ENCODE measurements around the gene CCL15.

The CCL15 gene

DNA sequence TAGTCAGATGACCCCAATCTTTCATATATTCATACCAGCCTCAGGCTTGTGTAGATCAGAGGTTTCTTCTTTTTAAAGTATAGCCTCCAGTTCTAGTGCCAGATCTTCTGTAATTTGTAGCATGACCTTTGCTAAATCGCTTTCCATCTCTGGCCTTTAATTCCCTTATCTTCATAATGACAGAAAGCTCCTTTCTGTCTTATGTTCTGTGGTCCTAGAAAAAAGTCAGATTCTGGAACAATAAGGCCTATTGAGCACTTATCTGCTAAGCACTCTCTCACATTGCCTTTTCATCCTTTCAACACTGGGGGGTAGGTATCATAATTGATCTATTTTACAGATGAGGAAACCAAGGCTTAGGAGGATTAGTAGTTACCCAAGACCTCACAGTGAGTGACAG, 29.3 kb downstream of the CCL15 start:
- no peak overlapping the region for H3K9ac ChIP-seq (ENCODE audit: insufficient read length)
- TF ChIP-seq FOXP2 (optimal IDR thresholded peaks at IDR 0.05; ENCODE audit: control extremely low read depth, extremely low read length, insufficient read depth): no peak
- TF ChIP-seq POLR2AphosphoS5 (IDR thresholded peaks at IDR 0.05; ENCODE audit: borderline replicate concordance, low read depth, low read length): no peak
- no peak for TF ChIP-seq EZH2 (IDR thresholded peaks at IDR 0.05)
- H3K27ac ChIP-seq: no peak overlapping the region
- H3K4me3 ChIP-seq: no peak overlapping the region
- no peaks in the 10 kb centered on the region for H3K36me3 ChIP-seq (ENCODE audit: insufficient read depth, low read length)
- no peaks in the 10 kb centered on the region for H3K9me3 ChIP-seq (ENCODE audit: low read depth, low read length)
- no peak for DNase-seq (ENCODE audit: low read depth, low spot score)

DNA sequence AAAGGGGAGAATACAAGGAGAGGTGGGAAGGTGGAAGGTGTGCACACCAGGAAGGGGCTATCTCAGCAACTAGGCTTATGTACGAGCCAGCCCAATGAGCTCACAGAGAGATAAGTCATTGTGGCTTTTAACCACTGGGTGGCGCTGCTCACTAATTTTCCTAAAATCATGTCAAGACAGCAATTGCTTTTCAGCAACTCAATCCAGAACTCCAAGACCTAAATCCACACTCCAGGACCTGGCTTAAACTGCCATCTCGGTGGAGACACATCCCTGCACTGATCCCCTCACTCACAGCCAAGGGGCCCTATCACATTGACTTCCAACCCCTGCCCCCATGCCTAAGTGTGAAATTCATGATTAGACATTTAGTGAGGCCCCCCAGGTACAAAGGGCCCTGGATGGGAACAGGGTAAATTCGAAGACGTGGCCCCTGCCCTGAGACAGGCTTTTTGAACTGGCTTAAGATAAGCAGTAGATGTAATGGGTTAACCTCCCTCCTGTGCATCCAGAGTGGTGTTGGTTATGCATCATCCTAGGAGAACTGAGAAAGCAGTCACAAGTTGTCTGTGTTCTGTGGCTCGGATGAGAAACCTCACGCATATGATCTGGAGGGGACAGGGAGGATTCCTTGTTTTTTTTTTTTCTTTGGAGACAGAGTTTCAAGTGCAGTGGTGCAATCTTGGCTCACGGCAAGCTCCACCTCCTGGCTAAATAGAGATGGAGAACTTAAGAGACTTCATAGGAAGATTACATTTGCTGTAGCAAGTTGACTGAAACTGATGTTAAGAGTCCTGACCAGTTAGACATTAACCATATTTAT, 31.6 kb downstream of the CCL15 start:
- Histone ChIP-seq H3K9ac (ENCODE audit: insufficient read length) (no peak overlapping the region), H3K9me3 (ENCODE audit: low read depth, low read length) (no peaks in the 10 kb centered on the region), H3K4me3 (no peak overlapping the region), H3K36me3 (ENCODE audit: insufficient read depth, low read length) (no peaks in the 10 kb centered on the region), H3K27ac (no peak overlapping the region)
- TF ChIP-seq EZH2 (IDR thresholded peaks at IDR 0.05) (no peak), POLR2AphosphoS5 (IDR thresholded peaks at IDR 0.05; ENCODE audit: borderline replicate concordance, low read depth, low read length) (no peak)
- peak; percentile 65 for DNase-seq (ENCODE audit: low read depth, low spot score)

DNA sequence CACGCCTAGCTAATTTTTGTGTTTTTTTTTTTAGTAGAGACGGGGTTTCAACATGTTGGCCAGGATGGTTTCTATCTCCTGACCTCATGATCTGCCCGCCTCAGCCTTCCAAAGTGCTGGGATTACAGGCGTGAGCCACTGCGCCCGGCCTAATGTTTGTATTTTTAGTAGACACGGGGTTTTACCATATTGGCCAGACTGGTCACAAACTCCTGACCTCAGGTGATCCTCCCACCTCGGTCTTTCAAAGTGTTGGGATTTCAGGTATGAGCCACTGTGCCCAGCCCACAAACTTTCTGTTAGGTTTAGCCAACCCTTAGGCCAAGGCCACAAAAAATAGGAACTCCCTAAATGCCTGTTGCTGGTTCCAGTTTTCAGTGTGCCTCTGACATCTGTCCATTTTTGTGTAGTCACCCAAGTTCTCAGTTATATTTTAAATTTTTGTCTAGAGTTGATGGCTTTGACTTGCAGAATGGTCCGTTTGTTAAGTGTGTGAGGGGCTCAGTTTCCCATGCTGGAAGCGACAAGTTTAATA, 32.8 kb downstream of the CCL15 start:
- TF ChIP-seq FOXP2 (optimal IDR thresholded peaks at IDR 0.05; ENCODE audit: control extremely low read depth, extremely low read length, insufficient read depth) (no peak), POLR2AphosphoS5 (IDR thresholded peaks at IDR 0.05; ENCODE audit: borderline replicate concordance, low read depth, low read length) (no peak), EZH2 (IDR thresholded peaks at IDR 0.05) (no peak)
- DNase-seq (ENCODE audit: low read depth, low spot score): no peak
- Histone ChIP-seq H3K4me3 (no peak overlapping the region), H3K9me3 (ENCODE audit: low read depth, low read length) (no peaks in the 10 kb centered on the region), H3K27ac (no peak overlapping the region), H3K36me3 (ENCODE audit: insufficient read depth, low read length) (no peaks in the 10 kb centered on the region), H3K9ac (ENCODE audit: insufficient read length) (no peak overlapping the region)

GRCh38 chr17:35965272-35965671, 36.1 kb downstream of the CCL15 start:
- H3K9ac ChIP-seq (ENCODE audit: insufficient read length): no peak overlapping the region
- no peak for DNase-seq (ENCODE audit: low read depth, low spot score)
- H3K4me3 ChIP-seq: no peak overlapping the region
- H3K9me3 ChIP-seq (ENCODE audit: low read depth, low read length): no peaks in the 10 kb centered on the region
- H3K36me3 ChIP-seq (ENCODE audit: insufficient read depth, low read length): no peaks in the 10 kb centered on the region
- H3K27ac ChIP-seq: no peak overlapping the region
- no peak for TF ChIP-seq FOXP2 (optimal IDR thresholded peaks at IDR 0.05; ENCODE audit: control extremely low read depth, extremely low read length, insufficient read depth)
- TF ChIP-seq EZH2 (IDR thresholded peaks at IDR 0.05): no peak
- no peak for TF ChIP-seq POLR2AphosphoS5 (IDR thresholded peaks at IDR 0.05; ENCODE audit: borderline replicate concordance, low read depth, low read length)

DNA sequence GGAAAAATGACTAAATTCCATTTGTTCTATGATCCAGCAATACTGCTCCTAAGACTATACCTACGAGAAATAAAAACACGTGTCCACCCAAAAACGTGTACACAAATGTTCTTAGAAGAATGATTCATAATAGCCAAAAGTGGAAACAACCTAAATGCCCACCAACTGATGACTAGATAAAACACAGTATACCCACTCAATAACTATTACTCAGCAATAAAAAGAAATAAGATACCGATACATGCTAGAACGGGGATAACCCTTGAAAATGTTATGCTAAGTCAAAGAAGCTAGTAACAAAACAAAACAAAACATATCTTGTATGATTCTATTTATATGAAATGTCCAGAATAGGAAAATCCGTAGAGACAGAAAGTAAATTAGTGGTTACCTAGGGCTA, 37.7 kb downstream of the CCL15 start:
- Histone ChIP-seq H3K9me3 (ENCODE audit: low read depth, low read length) (no peaks in the 10 kb centered on the region), H3K27ac (no peak overlapping the region), H3K9ac (ENCODE audit: insufficient read length) (no peak overlapping the region), H3K4me3 (no peak overlapping the region), H3K36me3 (ENCODE audit: insufficient read depth, low read length) (no peaks in the 10 kb centered on the region)
- no peak for TF ChIP-seq POLR2AphosphoS5 (IDR thresholded peaks at IDR 0.05; ENCODE audit: borderline replicate concordance, low read depth, low read length)
- TF ChIP-seq FOXP2 (optimal IDR thresholded peaks at IDR 0.05; ENCODE audit: control extremely low read depth, extremely low read length, insufficient read depth): no peak
- no peak for DNase-seq (ENCODE audit: low read depth, low spot score)

DNA sequence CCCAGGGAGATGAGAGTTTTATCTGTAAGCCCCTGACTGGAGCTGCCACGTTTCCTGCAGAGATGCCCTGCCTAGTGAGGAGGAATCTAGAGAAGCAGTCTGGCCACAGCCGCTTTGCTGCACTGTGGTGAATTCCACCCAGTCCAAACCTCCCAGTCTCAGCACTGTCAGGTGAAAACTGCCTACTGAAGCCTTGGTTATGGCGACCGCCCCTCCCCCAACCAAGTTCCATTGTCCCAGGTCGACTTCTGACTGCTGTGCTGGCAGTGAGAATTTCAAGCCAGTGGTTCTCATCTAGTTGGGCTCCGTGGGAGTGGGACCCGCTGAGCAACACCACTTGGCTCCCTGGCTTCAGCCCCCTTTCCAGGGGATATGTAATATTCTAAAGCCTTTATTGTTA, 47.6 kb downstream of the CCL15 start:
- no peaks in the 10 kb centered on the region for H3K9me3 ChIP-seq (ENCODE audit: low read depth, low read length)
- H3K4me3 ChIP-seq: no peak overlapping the region
- no peak overlapping the region for H3K9ac ChIP-seq (ENCODE audit: insufficient read length)
- H3K36me3 ChIP-seq (ENCODE audit: insufficient read depth, low read length): no peaks in the 10 kb centered on the region
- DNase-seq (ENCODE audit: low read depth, low spot score): no peak
- TF ChIP-seq EZH2 (IDR thresholded peaks at IDR 0.05) (no peak), POLR2AphosphoS5 (IDR thresholded peaks at IDR 0.05; ENCODE audit: borderline replicate concordance, low read depth, low read length) (no peak), FOXP2 (optimal IDR thresholded peaks at IDR 0.05; ENCODE audit: control extremely low read depth, extremely low read length, insufficient read depth) (no peak)
- no peak overlapping the region for H3K27ac ChIP-seq

- no peak overlapping the region for H3K9ac ChIP-seq (ENCODE audit: insufficient read length)
- H3K36me3 ChIP-seq (ENCODE audit: insufficient read depth, low read length): no peaks in the 10 kb centered on the region
- H3K27ac ChIP-seq: no peak overlapping the region
- no peaks in the 10 kb centered on the region for H3K9me3 ChIP-seq (ENCODE audit: low read depth, low read length)
- H3K4me3 ChIP-seq: no peak overlapping the region
- no peak for TF ChIP-seq EZH2 (IDR thresholded peaks at IDR 0.05)
- TF ChIP-seq POLR2AphosphoS5 (IDR thresholded peaks at IDR 0.05; ENCODE audit: borderline replicate concordance, low read depth, low read length): no peak
- no peak for TF ChIP-seq FOXP2 (optimal IDR thresholded peaks at IDR 0.05; ENCODE audit: control extremely low read depth, extremely low read length, insufficient read depth)
- DNase-seq (ENCODE audit: low read depth, low spot score): no peak
These were observed 52.0 kb downstream of the CCL15 start for GRCh38 chr17:35949401-35949800.

DNA sequence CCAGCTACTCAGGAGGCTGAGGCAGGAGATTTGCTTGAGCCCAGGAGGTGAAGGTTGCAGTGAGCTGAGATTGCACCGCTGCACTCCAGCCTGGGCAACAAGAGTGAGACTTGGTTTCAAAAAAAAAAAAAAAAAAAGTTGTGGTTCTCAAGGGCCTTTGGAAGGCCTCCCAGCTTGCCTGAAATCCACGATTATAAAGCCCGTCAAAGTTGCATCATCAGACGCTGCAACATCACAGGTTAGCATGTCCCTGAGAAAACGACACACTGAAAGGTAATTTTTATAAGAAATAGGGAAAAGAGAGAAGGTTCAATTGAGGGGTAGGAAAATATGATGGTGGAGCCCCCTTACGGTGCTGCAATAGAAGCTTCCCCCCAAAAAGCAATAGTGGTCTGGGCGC, 53.3 kb downstream of the CCL15 start:
- no peak for DNase-seq (ENCODE audit: low read depth, low spot score)
- Histone ChIP-seq H3K27ac (no peak overlapping the region), H3K9me3 (ENCODE audit: low read depth, low read length) (no peaks in the 10 kb centered on the region), H3K9ac (ENCODE audit: insufficient read length) (no peak overlapping the region), H3K4me3 (no peak overlapping the region), H3K36me3 (ENCODE audit: insufficient read depth, low read length) (no peaks in the 10 kb centered on the region)
- TF ChIP-seq POLR2AphosphoS5 (IDR thresholded peaks at IDR 0.05; ENCODE audit: borderline replicate concordance, low read depth, low read length) (no peak), FOXP2 (optimal IDR thresholded peaks at IDR 0.05; ENCODE audit: control extremely low read depth, extremely low read length, insufficient read depth) (no peak), EZH2 (IDR thresholded peaks at IDR 0.05) (no peak)
